HepG2 (cell line): ENCODE data around the gene TPCN2. TPM values are rescaled to one million over a fixed set of nuclear protein-coding genes. Genes with fewer than 3 reads are reported as not detected.
A peak's percentile ranks its signal among the peaks of the same experiment; 100 is the strongest.

ENCODE experiments used
- CBFB ChIP-seq: sonication (generic); formaldehyde crosslinking; IDR thresholded peaks from 2 replicates; pipeline ENCODE4 v1.4.0; 2020; ENCODE audit warnings: missing genetic modification reagents
- CREB1 ChIP-seq, 2 experiments: fragments of 450-650 bp in 1 of 2; IDR thresholded peaks; 2 replicates each; pipeline ENCODE4 v1.6.1; 2016 to 2017; ENCODE audit warnings: control low read depth in 1 of 2, mild to moderate bottlenecking in 1 of 2, missing compliant biosample characterization in 1 of 2, missing genetic modification characterization in 1 of 2
- GMEB1 ChIP-seq: sonication (generic); formaldehyde crosslinking; IDR thresholded peaks from 2 replicates; pipeline ENCODE4 v1.5.1; 2020; ENCODE audit warnings: missing genetic modification reagents, mild to moderate bottlenecking, borderline replicate concordance
- KDM4B ChIP-seq: sonication (generic); formaldehyde crosslinking; IDR thresholded peaks from 2 replicates; pipeline ENCODE4 v1.4.0; 2020; ENCODE audit warnings: missing genetic modification reagents
- MYC ChIP-seq: sonication (generic); formaldehyde crosslinking; IDR thresholded peaks from 2 replicates; pipeline ENCODE4 v1.9.0; 2021; ENCODE audit warnings: missing genetic modification reagents, borderline replicate concordance
- NFKB2 ChIP-seq: sonication (generic); formaldehyde crosslinking; IDR thresholded peaks from 2 replicates; pipeline ENCODE4 v1.4.0; 2020; ENCODE audit warnings: missing genetic modification reagents, borderline replicate concordance
- NFYB ChIP-seq: sonication (generic); formaldehyde crosslinking; IDR thresholded peaks from 2 replicates; pipeline ENCODE4 v1.4.0; 2020; ENCODE audit warnings: missing genetic modification reagents
- RARG ChIP-seq: sonication (generic); formaldehyde crosslinking; IDR thresholded peaks from 2 replicates; pipeline ENCODE4 v1.4.0; 2020; ENCODE audit warnings: low read depth, mild to moderate bottlenecking, missing genetic modification reagents
- RXRA ChIP-seq: sonication (generic); formaldehyde crosslinking; IDR thresholded peaks from 2 replicates; pipeline ENCODE4 v1.5.1; 2020; ENCODE audit warnings: missing genetic modification reagents
- SKIL ChIP-seq: sonication (generic); formaldehyde crosslinking; IDR thresholded peaks from 2 replicates; pipeline ENCODE4 v1.8.0; 2022; ENCODE audit warnings: missing genetic modification reagents, mild to moderate bottlenecking, moderate library complexity, borderline replicate concordance
- SOX5 ChIP-seq: IDR thresholded peaks from 2 replicates; pipeline ENCODE4 v1.6.1; 2016; ENCODE audit warnings: borderline replicate concordance
- ZBTB7A ChIP-seq: sonication (generic); formaldehyde crosslinking; IDR thresholded peaks from 2 replicates; pipeline ENCODE4 v1.8.0; 2022; ENCODE audit warnings: mild to moderate bottlenecking, missing genetic modification reagents
- ZNF10 ChIP-seq: sonication (generic); formaldehyde crosslinking; IDR thresholded peaks from 2 replicates; pipeline ENCODE4 v1.4.0; 2020; ENCODE audit warnings: mild to moderate bottlenecking, low read depth, missing genetic modification reagents, borderline replicate concordance
- ZNF343 ChIP-seq: sonication (generic); formaldehyde crosslinking; IDR thresholded peaks from 2 replicates; pipeline ENCODE4 v1.4.0; 2020; ENCODE audit warnings: mild to moderate bottlenecking, missing genetic modification reagents
- ZNF740 ChIP-seq: sonication (generic); formaldehyde crosslinking; IDR thresholded peaks from 2 replicates; pipeline ENCODE4 v1.4.0; 2020; ENCODE audit warnings: missing genetic modification reagents
- polyA plus RNA-seq, 8 experiments: library from polyadenylated mRNA; depleted of rRNA in 3 of 8; stranded (reverse) in 7 of 8; unstranded in 1 of 8; fragments of >200 nt; fragmentation: Illumina TruSeq in 4 of 8; extraction: Trizol in 4 of 8; gene quantifications; 2 replicates each; pipeline versions ENCODE4 v1.2.1 to v1.2.3, GENCODE V29; 2011 to 2016; ENCODE audit warnings: low read depth in 4 of 8, missing spikeins in 1 of 8, mixed read lengths in 1 of 8; ENCODE audit not compliant: insufficient read depth in 1 of 8
- total RNA-seq, 5 experiments: library from RNA; depleted of rRNA; stranded (reverse); fragments of >200 nt; fragmentation: Illumina TruSeq; extraction: Trizol; gene quantifications; 2 replicates each; pipeline ENCODE4 v1.2.3, GENCODE V29; 2016; ENCODE audit warnings: low read depth in 1 of 5
- TF ChIP-seq, protein P1 (sequence below): sonication (generic); formaldehyde crosslinking; IDR thresholded peaks from 2 replicates; pipeline ENCODE4 v1.4.0; 2020; ENCODE audit warnings: missing genetic modification reagents
- TF ChIP-seq, protein P2 (sequence below): sonication (generic); formaldehyde crosslinking; IDR thresholded peaks from 2 replicates; pipeline ENCODE4 v1.8.0; 2022; ENCODE audit warnings: missing genetic modification reagents, mild to moderate bottlenecking, borderline replicate concordance
- TF ChIP-seq, protein P3 (sequence below): sonication (generic); formaldehyde crosslinking; IDR thresholded peaks from 2 replicates; pipeline ENCODE4 v1.4.0; 2020; ENCODE audit warnings: mild to moderate bottlenecking, missing genetic modification reagents

TPCN2 gene
- total and polyA plus RNA-seq, 2 of the 13 experiments (the other 11 are each of a cell fraction or from before 2014, with no cell fraction given) = 5.6 to 5.9 TPM

GRCh38 chr11:69048694-69049489 is at the start of gene TPCN2 (continued):
- peak; percentile 83 for TF ChIP-seq GMEB1 (CRISPR knock-in tag)
- TF ChIP-seq, protein P1, sequence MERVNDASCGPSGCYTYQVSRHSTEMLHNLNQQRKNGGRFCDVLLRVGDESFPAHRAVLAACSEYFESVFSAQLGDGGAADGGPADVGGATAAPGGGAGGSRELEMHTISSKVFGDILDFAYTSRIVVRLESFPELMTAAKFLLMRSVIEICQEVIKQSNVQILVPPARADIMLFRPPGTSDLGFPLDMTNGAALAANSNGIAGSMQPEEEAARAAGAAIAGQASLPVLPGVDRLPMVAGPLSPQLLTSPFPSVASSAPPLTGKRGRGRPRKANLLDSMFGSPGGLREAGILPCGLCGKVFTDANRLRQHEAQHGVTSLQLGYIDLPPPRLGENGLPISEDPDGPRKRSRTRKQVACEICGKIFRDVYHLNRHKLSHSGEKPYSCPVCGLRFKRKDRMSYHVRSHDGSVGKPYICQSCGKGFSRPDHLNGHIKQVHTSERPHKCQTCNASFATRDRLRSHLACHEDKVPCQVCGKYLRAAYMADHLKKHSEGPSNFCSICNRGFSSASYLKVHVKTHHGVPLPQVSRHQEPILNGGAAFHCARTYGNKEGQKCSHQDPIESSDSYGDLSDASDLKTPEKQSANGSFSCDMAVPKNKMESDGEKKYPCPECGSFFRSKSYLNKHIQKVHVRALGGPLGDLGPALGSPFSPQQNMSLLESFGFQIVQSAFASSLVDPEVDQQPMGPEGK (CRISPR knock-in tag) = 0 out of 2 replicates have a peak, but pooled peaks have one; percentile 24
- TF ChIP-seq, protein P2, sequence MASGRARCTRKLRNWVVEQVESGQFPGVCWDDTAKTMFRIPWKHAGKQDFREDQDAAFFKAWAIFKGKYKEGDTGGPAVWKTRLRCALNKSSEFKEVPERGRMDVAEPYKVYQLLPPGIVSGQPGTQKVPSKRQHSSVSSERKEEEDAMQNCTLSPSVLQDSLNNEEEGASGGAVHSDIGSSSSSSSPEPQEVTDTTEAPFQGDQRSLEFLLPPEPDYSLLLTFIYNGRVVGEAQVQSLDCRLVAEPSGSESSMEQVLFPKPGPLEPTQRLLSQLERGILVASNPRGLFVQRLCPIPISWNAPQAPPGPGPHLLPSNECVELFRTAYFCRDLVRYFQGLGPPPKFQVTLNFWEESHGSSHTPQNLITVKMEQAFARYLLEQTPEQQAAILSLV (CRISPR knock-in tag) = peak; percentile 57; the same call in 1 of the 2 replicates
- TF ChIP-seq ZNF10 (CRISPR knock-in tag) = no peak
- no peak for TF ChIP-seq RARG
- no peak for TF ChIP-seq KDM4B
- TF ChIP-seq, protein P3, sequence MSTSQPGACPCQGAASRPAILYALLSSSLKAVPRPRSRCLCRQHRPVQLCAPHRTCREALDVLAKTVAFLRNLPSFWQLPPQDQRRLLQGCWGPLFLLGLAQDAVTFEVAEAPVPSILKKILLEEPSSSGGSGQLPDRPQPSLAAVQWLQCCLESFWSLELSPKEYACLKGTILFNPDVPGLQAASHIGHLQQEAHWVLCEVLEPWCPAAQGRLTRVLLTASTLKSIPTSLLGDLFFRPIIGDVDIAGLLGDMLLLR (CRISPR knock-in tag) = 0 out of 2 replicates have a peak, but pooled peaks have one; percentile 55
- peak; percentile 31; the same call in 1 of the 2 replicates for TF ChIP-seq ZNF343
- peak; percentile 59; the same call in 1 of the 2 replicates for TF ChIP-seq CBFB (CRISPR knock-in tag)
- 0 out of 2 replicates have a peak, but pooled peaks have one; percentile 9 for TF ChIP-seq SOX5 (CRISPR knock-in tag)
- TF ChIP-seq NFYB (CRISPR knock-in tag) = peak; percentile 81
- TF ChIP-seq ZBTB7A = peak; percentile 90
- no peak for TF ChIP-seq SKIL (CRISPR knock-in tag)
- peak; percentile 63; the same call in 1 of the 2 replicates for TF ChIP-seq MYC (CRISPR knock-in tag)
- peak; percentile 55; the same call in 1 of the 2 replicates for TF ChIP-seq NFKB2
- peak; percentile 12; the same call in 1 of the 2 replicates for TF ChIP-seq RXRA (CRISPR knock-in tag)
- TF ChIP-seq ZNF740 (CRISPR knock-in tag) = 0 out of 2 replicates have a peak, but pooled peaks have one; percentile 11
- TF ChIP-seq CREB1 (IDR thresholded peaks at IDR 0.05) = peak; percentile 60; the same call in 1 of the 2 replicates
- peak; percentile 66; the same call in 1 of the 2 replicates for TF ChIP-seq CREB1 (CRISPR knock-in tag; IDR thresholded peaks at IDR 0.05)
